Astrocyte (in vitro differentiated cells and primary cell): ENCODE data around the gene OS9.

Source experiments
- EZH2 ChIP-seq: IDR thresholded peaks from 2 replicates; pipeline ENCODE4 v1.6.1; 2012; ENCODE audit warnings: mild to moderate bottlenecking, low read length, inconsistent platforms; ENCODE audit not compliant: insufficient read depth
- TF ChIP-seq, protein P1 (sequence below): IDR thresholded peaks from 2 replicates; pipeline ENCODE4 v1.5.1; 2011; ENCODE audit warnings: low read depth, mild to moderate bottlenecking, inconsistent platforms, low read length, moderate library complexity; ENCODE audit not compliant: insufficient read depth

DNA sequence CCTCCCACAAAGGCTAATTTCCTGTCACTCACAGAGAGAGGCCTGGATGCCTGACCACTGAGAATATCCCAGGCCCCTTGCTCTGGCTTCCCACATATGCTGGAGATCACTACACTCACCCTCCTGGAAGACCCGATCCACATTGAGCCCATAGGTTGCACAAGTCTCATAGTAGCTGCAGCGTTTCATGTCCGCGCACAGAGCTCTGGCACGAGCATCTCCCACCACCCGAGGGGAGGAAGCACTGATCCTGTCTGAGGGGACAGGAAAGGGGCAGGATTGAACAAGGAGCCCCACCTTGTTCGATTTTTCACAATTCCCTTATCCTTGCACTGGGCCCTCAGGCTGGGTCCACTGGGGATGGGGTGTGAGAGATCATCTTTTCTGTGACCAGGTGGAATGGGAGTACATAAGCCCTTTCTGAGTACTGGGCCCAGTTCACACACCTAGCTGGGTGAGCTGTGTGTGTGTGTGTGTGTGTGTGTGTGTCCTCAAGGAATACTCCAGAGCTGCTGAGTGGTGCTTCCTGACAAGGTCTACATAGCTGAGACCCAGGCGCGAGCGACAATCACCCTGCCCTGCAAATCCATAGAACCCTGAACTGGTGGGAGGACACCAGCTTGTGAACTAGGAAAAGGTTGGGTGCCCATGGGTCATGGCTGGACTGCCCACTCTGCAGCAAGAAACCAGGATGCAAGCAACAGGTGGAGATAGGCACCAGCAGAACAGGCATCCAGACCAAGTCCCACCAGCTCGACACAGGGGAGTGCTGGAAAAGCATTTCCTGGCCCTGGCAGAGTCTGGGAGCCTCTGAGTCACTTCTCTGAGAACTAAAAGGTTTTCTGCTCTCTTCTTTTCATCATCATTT is 39.0 kb downstream of the OS9 start:
- TF ChIP-seq EZH2: no peak
- TF ChIP-seq, protein P1, sequence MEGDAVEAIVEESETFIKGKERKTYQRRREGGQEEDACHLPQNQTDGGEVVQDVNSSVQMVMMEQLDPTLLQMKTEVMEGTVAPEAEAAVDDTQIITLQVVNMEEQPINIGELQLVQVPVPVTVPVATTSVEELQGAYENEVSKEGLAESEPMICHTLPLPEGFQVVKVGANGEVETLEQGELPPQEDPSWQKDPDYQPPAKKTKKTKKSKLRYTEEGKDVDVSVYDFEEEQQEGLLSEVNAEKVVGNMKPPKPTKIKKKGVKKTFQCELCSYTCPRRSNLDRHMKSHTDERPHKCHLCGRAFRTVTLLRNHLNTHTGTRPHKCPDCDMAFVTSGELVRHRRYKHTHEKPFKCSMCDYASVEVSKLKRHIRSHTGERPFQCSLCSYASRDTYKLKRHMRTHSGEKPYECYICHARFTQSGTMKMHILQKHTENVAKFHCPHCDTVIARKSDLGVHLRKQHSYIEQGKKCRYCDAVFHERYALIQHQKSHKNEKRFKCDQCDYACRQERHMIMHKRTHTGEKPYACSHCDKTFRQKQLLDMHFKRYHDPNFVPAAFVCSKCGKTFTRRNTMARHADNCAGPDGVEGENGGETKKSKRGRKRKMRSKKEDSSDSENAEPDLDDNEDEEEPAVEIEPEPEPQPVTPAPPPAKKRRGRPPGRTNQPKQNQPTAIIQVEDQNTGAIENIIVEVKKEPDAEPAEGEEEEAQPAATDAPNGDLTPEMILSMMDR: no peak
